DND-41 (cell line): ENCODE measurements around the gene HSD17B3.

ENCODE experiments used
- CTCF ChIP-seq: IDR thresholded peaks from 2 replicates; pipeline ENCODE4 v1.5.1; 2012; ENCODE audit warnings: borderline replicate concordance, low read length, moderate library complexity, mild to moderate bottlenecking; ENCODE audit not compliant: poor library complexity, severe bottlenecking; ENCODE audit errors: extremely low read depth
- EZH2 ChIP-seq: IDR thresholded peaks from 3 replicates; pipeline ENCODE4 v1.6.1; 2012; ENCODE audit warnings: borderline replicate concordance, low read depth, mild to moderate bottlenecking, moderate library complexity, low read length, inconsistent platforms; ENCODE audit not compliant: severe bottlenecking

GRCh38 chr9:96203867-96204501, 98.0 kb downstream of the HSD17B3 start:
- TF ChIP-seq CTCF: no peak
- no peak for TF ChIP-seq EZH2
